ENCODE data around the gene UBAC2.

- TF ChIP-seq CTCF (conservative IDR thresholded peaks at IDR 0.05; ENCODE audit: low read depth, low read length): no peak
- no peak for TF ChIP-seq EZH2 (IDR thresholded peaks at IDR 0.05; ENCODE audit: borderline replicate concordance, low read depth, low read length, poor library complexity, severe bottlenecking)
Measured at GRCh38 chr13:99256709-99257108, 56.1 kb downstream of the UBAC2 start.
